ENCODE results near the gene PDSS2.
"Not testable (repeated sequence)": the region's sequence is repeated elsewhere in the genome, so short reads cannot be mapped to it uniquely, and the experiment has no call there.

Gene PDSS2

GRCh38 chr6:107475826-107476225 lies 16.5 kb upstream of the PDSS2 start:
- DNase-seq (ENCODE audit: low read depth in 2 of 3, low spot score in 2 of 3) = not testable (repeated sequence)

- DNase-seq (ENCODE audit: low read depth in 2 of 3, low spot score in 2 of 3) = not testable (repeated sequence)
These were observed 16.0 kb upstream of the PDSS2 start for GRCh38 chr6:107475360-107475759.

GRCh38 chr6:107473660-107474059 lies 14.3 kb upstream of the PDSS2 start:
- no peak for DNase-seq (ENCODE audit: low read depth in 2 of 3, low spot score in 2 of 3)

GRCh38 chr6:107470364-107470763 lies 11.0 kb upstream of the PDSS2 start:
- no peak for DNase-seq (ENCODE audit: low read depth in 2 of 3, low spot score in 2 of 3)

- no peak for DNase-seq (ENCODE audit: low read depth in 2 of 3, low spot score in 2 of 3)
These were observed 6.7 kb upstream of the PDSS2 start for GRCh38 chr6:107466062-107466461.

- DNase-seq (ENCODE audit: low read depth in 2 of 3, low spot score in 2 of 3) = no peak
These were observed 793 bp upstream of the PDSS2 start for GRCh38 chr6:107460083-107460631.

GRCh38 chr6:107458672-107459282 lies 587 bp downstream of the PDSS2 start:
- no peak for DNase-seq (ENCODE audit: low read depth in 2 of 3, low spot score in 2 of 3)

- no peak for DNase-seq (ENCODE audit: low read depth in 2 of 3, low spot score in 2 of 3)
These were observed 10.6 kb downstream of the PDSS2 start for GRCh38 chr6:107448776-107449175.

GRCh38 chr6:107447663-107448216 lies 11.6 kb downstream of the PDSS2 start:
- DNase-seq (ENCODE audit: low read depth in 2 of 3, low spot score in 2 of 3) = no peak

GRCh38 chr6:107444277-107444676 lies 15.1 kb downstream of the PDSS2 start:
- no peak for DNase-seq (ENCODE audit: low read depth in 2 of 3, low spot score in 2 of 3)

GRCh38 chr6:107443608-107444267 lies 15.6 kb downstream of the PDSS2 start:
- no peak for DNase-seq (ENCODE audit: low read depth in 2 of 3, low spot score in 2 of 3)

- no peak for DNase-seq (ENCODE audit: low read depth in 2 of 3, low spot score in 2 of 3)
These were observed 16.3 kb downstream of the PDSS2 start for GRCh38 chr6:107442938-107443607.

GRCh38 chr6:107441682-107442081 lies 17.7 kb downstream of the PDSS2 start:
- no peak for DNase-seq (ENCODE audit: low read depth in 2 of 3, low spot score in 2 of 3)

GRCh38 chr6:107440936-107441335 lies 18.4 kb downstream of the PDSS2 start:
- DNase-seq (ENCODE audit: low read depth in 2 of 3, low spot score in 2 of 3) = no peak

GRCh38 chr6:107439406-107439805 lies 20.0 kb downstream of the PDSS2 start:
- no peak for DNase-seq (ENCODE audit: low read depth in 2 of 3, low spot score in 2 of 3)

- DNase-seq (ENCODE audit: low read depth in 2 of 3, low spot score in 2 of 3) = no peak
These were observed 21.7 kb downstream of the PDSS2 start for GRCh38 chr6:107437691-107438090.

- no peak for DNase-seq (ENCODE audit: low read depth in 2 of 3, low spot score in 2 of 3)
These were observed 22.5 kb downstream of the PDSS2 start for GRCh38 chr6:107436881-107437280.

- DNase-seq (ENCODE audit: low read depth in 2 of 3, low spot score in 2 of 3) = no peak
These were observed 23.6 kb downstream of the PDSS2 start for GRCh38 chr6:107435798-107436197.

GRCh38 chr6:107434812-107435211 lies 24.6 kb downstream of the PDSS2 start:
- no peak for DNase-seq (ENCODE audit: low read depth in 2 of 3, low spot score in 2 of 3)

- not testable (repeated sequence) for DNase-seq (ENCODE audit: low read depth in 2 of 3, low spot score in 2 of 3)
These were observed 33.4 kb downstream of the PDSS2 start for GRCh38 chr6:107425951-107426350.

GRCh38 chr6:107423474-107423990 lies 35.8 kb downstream of the PDSS2 start:
- DNase-seq (ENCODE audit: low read depth in 2 of 3, low spot score in 2 of 3) = no peak
